OCI-LY7 (cell line): Measurements from ENCODE around the gene HOXC9. TPM values are rescaled to one million over a fixed set of nuclear protein-coding genes. Genes with fewer than 3 reads are reported as not detected.

Experiments used
- BruUV-seq: library from RNA; stranded (reverse); fragments of 400-500 nt; replicated peaks from 2 replicates; lab custom pipeline; 2021; lab: Mats Ljungman, UMichigan
- CTCF ChIA-PET: fragments of 300-600 bp; sonication (Branson Sonifier 250); formaldehyde crosslinking; loops from one replicate; lab custom pipeline; 2022; ENCODE audit warnings: antibody characterized with exemption; ENCODE audit not compliant: unreplicated experiment; lab: Charles Lee
- POLR2A ChIA-PET: fragments of 300-600 bp; sonication (Branson Sonifier 250); formaldehyde crosslinking; loops from one replicate; lab custom pipeline; 2022; ENCODE audit warnings: antibody characterized with exemption; lab: Charles Lee
- DNase-seq: peaks from one replicate; pipeline ENCODE4 v3.0.0-alpha.2; 2015; ENCODE audit warnings: low spot score
- H2AFZ ChIP-seq: fragments of 200-600 bp; sonication (generic), shearing (Covaris generic); 2 replicates; pipeline ENCODE4 v1.6.1; 2014; ENCODE audit warnings: mild to moderate bottlenecking, antibody characterized with exemption, low read length, moderate library complexity
- H3K27ac ChIP-seq: fragments of 200-600 bp; sonication (generic); 2 replicates; pipeline ENCODE4 v1.5.1; 2014; ENCODE audit warnings: mixed run types, low read depth, mild to moderate bottlenecking, moderate library complexity, low read length, inconsistent platforms; ENCODE audit not compliant: poor library complexity, severe bottlenecking
- H3K36me3 ChIP-seq: fragments of 200-600 bp; sonication (generic); 2 replicates; pipeline ENCODE4 v1.6.1; 2014; ENCODE audit warnings: mild to moderate bottlenecking, antibody characterized with exemption, low read length, moderate library complexity, mixed read lengths; ENCODE audit not compliant: insufficient read depth
- H3K4me1 ChIP-seq: fragments of 200-600 bp; sonication (generic); 2 replicates; pipeline ENCODE4 v1.5.1; 2014; ENCODE audit warnings: mild to moderate bottlenecking, low read length; ENCODE audit not compliant: insufficient read depth, poor library complexity, severe bottlenecking
- H3K4me2 ChIP-seq: fragments of 200-600 bp; sonication (generic); 2 replicates; pipeline ENCODE4 v1.6.1; 2014; ENCODE audit warnings: mild to moderate bottlenecking, low read length
- H3K4me3 ChIP-seq: fragments of 200-600 bp; sonication (generic); 2 replicates; pipeline ENCODE4 v1.5.1; 2014; ENCODE audit warnings: mild to moderate bottlenecking, low read depth, low read length; ENCODE audit not compliant: poor library complexity, severe bottlenecking
- H3K79me2 ChIP-seq: fragments of 200-600 bp; sonication (generic); 2 replicates; pipeline ENCODE4 v1.6.1; 2016; ENCODE audit warnings: low read depth, mild to moderate bottlenecking, low read length, moderate library complexity, mixed read lengths; ENCODE audit not compliant: insufficient read depth
- H3K9me2 ChIP-seq: fragments of 200-600 bp; sonication (generic); 2 replicates; pipeline ENCODE4 v1.6.1; 2016; ENCODE audit warnings: mild to moderate bottlenecking, low read length, mixed read lengths; ENCODE audit not compliant: insufficient read depth
- H3K9me3 ChIP-seq: fragments of 200-600 bp; sonication (generic); 2 replicates; pipeline ENCODE4 v1.6.1; 2014; ENCODE audit warnings: mild to moderate bottlenecking, mixed run types, low read length, mixed read lengths
- H4K20me1 ChIP-seq: fragments of 200-600 bp; sonication (generic); 2 replicates; pipeline ENCODE4 v1.6.1; 2014; ENCODE audit warnings: mild to moderate bottlenecking, antibody characterized with exemption, low read length, moderate library complexity, mixed read lengths; ENCODE audit not compliant: insufficient read depth
- CTCF ChIP-seq: fragments of 200-600 bp; sonication (generic); conservative IDR thresholded peaks from 2 replicates; pipeline ENCODE4 v1.5.1; 2014; ENCODE audit warnings: mild to moderate bottlenecking, antibody characterized with exemption, low read length, moderate library complexity, mixed read lengths
- EZH2phosphoT487 ChIP-seq: fragments of 200-600 bp; sonication (generic); IDR thresholded peaks from 2 replicates; pipeline ENCODE4 v1.6.1; 2018; ENCODE audit warnings: low read depth, borderline replicate concordance, mild to moderate bottlenecking, mixed run types, antibody characterized with exemption, low read length, moderate library complexity, mixed read lengths
- intact Hi-C: fragments of 100-400 bp; cut with micrococcal nuclease; formaldehyde crosslinking; loops from one replicate; pipeline ENCODE4 v1.10.0; 2022; ENCODE audit not compliant: unreplicated experiment
- total RNA-seq, 2 experiments: library from RNA; depleted of rRNA in 1 of 2; stranded (reverse); fragments of >200 nt in 1 of 2; shearing (Covaris generic) in 1 of 2; gene quantifications; 2 replicates each; pipeline ENCODE4 v1.2.3, GENCODE V29; 2014 to 2022

Gene HOXC9
- total RNA-seq, 2 experiments from 2014 or later = 0.42 TPM; not detected in 1

- TF ChIP-seq EZH2phosphoT487 = no peak
- TF ChIP-seq CTCF = no peak
- CTCF ChIA-PET = interaction anchor here (0.9 kb wide), 1 partner anchor 22 kb away, joined by 4 read pairs; no protein-coding TSS in a partner anchor
- no peak for DNase-seq
- POLR2A ChIA-PET = no interaction called here
- no peaks in the 10 kb centered on the region for H3K9me2 ChIP-seq
- no TSS peak for BruUV-seq
- no peaks in the 10 kb centered on the region for H4K20me1 ChIP-seq
- no peak overlapping the region for H2AFZ ChIP-seq
- H3K4me3 ChIP-seq = no peak overlapping the region
- H3K4me1 ChIP-seq = peaks cover 47% of the 10 kb centered on the region
- intact Hi-C loops = no loop called here
- H3K36me3 ChIP-seq = no peaks in the 10 kb centered on the region
- H3K4me2 ChIP-seq = no peak overlapping the region
- H3K79me2 ChIP-seq = no peaks in the 10 kb centered on the region
- H3K27ac ChIP-seq = no peak overlapping the region
- no peaks in the 10 kb centered on the region for H3K9me3 ChIP-seq
Observed at GRCh38 chr12:54030442-54030801, 30.5 kb downstream of the HOXC9 start.

- H4K20me1 ChIP-seq = no peaks in the 10 kb centered on the region
- no peaks in the 10 kb centered on the region for H3K79me2 ChIP-seq
- BruUV-seq = no TSS peak
- H3K36me3 ChIP-seq = no peaks in the 10 kb centered on the region
- ChIA-PET CTCF (interaction anchor here (0.8 to 0.9 kb wide), 2 partner anchors 14 to 21 kb away, joined by 3 to 4 read pairs; no protein-coding TSS in a partner anchor), POLR2A (no interaction called here)
- H3K27ac ChIP-seq = no peak overlapping the region
- no peaks in the 10 kb centered on the region for H3K9me3 ChIP-seq
- H2AFZ ChIP-seq = no peak overlapping the region
- no peak overlapping the region for H3K4me2 ChIP-seq
- H3K9me2 ChIP-seq = no peaks in the 10 kb centered on the region
- H3K4me1 ChIP-seq = peaks cover 47% of the 10 kb centered on the region
- intact Hi-C loops = no loop called here
- DNase-seq = no peak
- no peak overlapping the region for H3K4me3 ChIP-seq
- TF ChIP-seq EZH2phosphoT487 = no peak
- no peak for TF ChIP-seq CTCF
Observed at GRCh38 chr12:54030889-54031471, 31.0 kb downstream of the HOXC9 start.

- H3K9me3 ChIP-seq = no peaks in the 10 kb centered on the region
- POLR2A ChIA-PET = interaction anchor here (1.3 to 1.8 kb wide), 2 partner anchors 159 to 170 kb away, joined by 4 to 9 read pairs; no protein-coding TSS in a partner anchor
- no peaks in the 10 kb centered on the region for H3K79me2 ChIP-seq
- H3K4me3 ChIP-seq = no peak overlapping the region
- no peak overlapping the region for H3K27ac ChIP-seq
- no peak for DNase-seq
- CTCF ChIA-PET = interaction anchor here (0.8 to 1.4 kb wide), 4 partner anchors 14 to 171 kb away, joined by 3 to 10 read pairs (median 6); no protein-coding TSS in a partner anchor
- no peak overlapping the region for H2AFZ ChIP-seq
- no peaks in the 10 kb centered on the region for H3K36me3 ChIP-seq
- H3K4me2 ChIP-seq = no peak overlapping the region
- no peaks in the 10 kb centered on the region for H4K20me1 ChIP-seq
- H3K4me1 ChIP-seq = peaks cover 47% of the 10 kb centered on the region
- no TSS peak for BruUV-seq
- H3K9me2 ChIP-seq = no peaks in the 10 kb centered on the region
- TF ChIP-seq EZH2phosphoT487 = no peak
- no peak for TF ChIP-seq CTCF
- intact Hi-C loops = no loop called here
Observed at GRCh38 chr12:54031480-54031879, 31.5 kb downstream of the HOXC9 start.
